HG03066 (cell line): ENCODE results near the gene CAPN3.
"Not testable (repeated sequence)": the region's sequence is repeated elsewhere in the genome, so short reads cannot be mapped to it uniquely, and the experiment has no call there.

ENCODE experiments used
- ATAC-seq: cut with Tn5 transposase; IDR thresholded peaks from one replicate; pipeline ENCODE4 v1.9.1; 2021; ENCODE audit warnings: low read depth; ENCODE audit not compliant: unreplicated experiment

CAPN3 gene

DNA sequence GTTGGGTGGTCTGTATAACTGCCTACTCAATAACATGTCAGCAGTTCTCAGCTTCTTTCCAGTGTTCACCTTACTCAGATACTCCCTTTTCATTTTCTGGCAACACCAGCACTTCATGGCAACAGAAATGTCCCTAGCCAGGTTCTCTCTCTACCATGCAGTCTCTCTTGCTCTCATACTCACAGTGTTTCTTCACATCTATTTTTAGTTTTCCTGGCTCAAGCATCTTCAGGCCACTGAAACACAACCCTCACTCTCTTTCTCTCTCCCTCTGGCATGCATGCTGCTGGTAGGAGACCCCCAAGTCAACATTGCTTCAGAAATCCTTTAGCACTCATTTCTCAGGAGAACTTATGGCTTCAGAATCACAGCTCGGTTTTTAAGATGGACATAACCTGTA, at the start of gene CAPN3:
CAPN3 (plus strand) TSS at position 253 of the 400 bp plus-strand sequence. CDS start 305 bp downstream, outside the sequence.
- no peak for ATAC-seq

DNA sequence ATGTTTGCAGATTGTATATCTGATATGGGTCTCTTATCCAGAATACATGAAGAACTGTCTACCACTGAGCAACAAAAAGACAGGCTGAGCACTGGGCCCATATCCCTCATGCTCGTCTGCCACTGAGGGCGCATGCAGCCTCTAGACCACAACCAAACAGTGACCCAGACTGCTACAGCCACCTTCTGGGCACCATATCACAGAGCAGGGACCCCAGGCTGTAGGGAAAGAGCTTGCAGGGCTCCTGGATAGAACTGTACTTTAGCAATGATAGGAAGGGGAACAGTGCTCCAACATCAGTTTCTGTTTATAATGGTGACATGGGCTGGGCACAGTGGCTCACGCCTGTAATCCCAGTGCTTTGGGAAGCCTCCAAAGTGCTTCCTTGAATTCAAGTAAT, 45.8 kb upstream of the CAPN3 start:
- ATAC-seq: no peak

DNA sequence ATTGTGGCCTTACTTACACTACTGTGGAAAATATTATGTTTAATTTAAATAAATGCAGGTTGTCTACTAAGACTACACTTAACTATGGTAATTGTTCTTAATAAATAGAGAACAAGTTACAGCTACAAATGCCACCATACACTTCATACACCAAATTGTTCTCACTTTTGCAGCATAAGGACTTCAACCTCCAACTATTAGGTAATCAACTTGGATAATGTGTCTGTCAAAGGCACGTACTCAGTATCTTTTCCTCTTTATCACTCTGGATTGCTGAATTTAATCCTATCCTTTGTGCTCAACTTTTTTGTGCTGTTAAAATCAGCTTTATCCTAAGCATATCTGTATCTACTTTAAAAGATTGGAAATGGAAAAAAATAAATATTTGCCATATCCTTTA, 44.5 kb upstream of the CAPN3 start:
- ATAC-seq: no peak

DNA sequence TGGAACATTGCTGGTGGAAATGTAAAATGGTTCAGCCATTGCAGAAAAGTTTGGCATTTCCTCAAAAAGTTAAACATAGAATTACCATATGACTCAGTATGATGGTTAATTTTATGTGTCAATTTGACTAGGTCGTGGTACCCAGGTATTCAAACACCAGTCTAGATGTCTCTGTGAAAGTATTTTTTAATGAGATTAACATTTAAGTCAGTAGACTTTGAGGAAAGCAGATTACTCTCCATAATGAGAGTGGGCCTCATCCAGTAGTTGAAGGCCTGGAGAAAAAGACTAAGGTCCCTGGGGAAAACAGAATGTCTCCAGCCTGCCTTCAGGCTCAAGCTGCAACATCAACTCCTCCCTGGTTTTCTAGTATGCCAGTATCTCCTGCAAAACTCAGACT, 43.8 kb upstream of the CAPN3 start:
- no peak for ATAC-seq

- not testable (repeated sequence) for ATAC-seq
Measured at GRCh38 chr15:42316282-42316805, 43.0 kb upstream of the CAPN3 start.

- ATAC-seq: no peak
Measured at GRCh38 chr15:42319206-42319605, 40.1 kb upstream of the CAPN3 start.

- ATAC-seq: no peak
Measured at GRCh38 chr15:42324308-42324707, 35.0 kb upstream of the CAPN3 start.

DNA sequence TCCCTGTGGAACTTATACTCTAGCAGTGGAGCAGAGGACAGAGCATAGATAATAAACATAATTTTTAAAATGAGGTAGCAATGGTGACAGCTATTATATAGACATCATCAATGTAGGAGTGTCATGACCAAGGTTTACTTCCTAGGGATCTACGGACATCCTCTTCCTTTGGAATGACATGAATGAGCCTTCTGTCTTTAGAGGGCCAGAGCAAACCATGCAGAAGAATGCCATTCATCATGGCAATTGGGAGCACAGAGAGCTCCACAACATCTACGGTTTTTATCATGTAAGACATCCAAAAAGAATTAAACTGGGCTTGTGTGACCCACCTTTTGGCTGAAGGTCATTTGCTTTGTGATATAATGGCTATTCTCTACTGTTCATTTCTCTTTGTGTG, 30.1 kb upstream of the CAPN3 start:
- ATAC-seq: no peak

- ATAC-seq: no peak
Measured at GRCh38 chr15:42329992-42330391, 29.3 kb upstream of the CAPN3 start.

- ATAC-seq: no peak
Measured at GRCh38 chr15:42331235-42331634, 28.1 kb upstream of the CAPN3 start.

DNA sequence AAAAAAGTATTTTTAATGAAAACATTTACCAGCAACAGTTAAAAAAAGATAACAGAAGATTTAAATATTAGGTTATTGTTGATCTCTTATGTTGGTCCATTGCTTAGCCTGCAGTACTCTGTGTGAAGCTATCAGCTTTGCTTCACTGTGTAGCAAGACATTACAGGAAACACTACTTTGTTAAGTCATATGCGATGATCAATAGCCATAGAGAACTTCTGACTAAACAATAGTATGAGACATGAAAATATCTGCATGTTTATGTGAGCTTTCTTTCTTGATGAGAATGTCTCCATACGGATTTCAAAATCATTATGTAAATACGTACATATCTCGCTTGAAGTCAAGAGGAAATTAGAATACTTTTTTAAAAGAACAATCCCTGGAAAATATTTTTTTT, 27.0 kb upstream of the CAPN3 start:
- no peak for ATAC-seq

DNA sequence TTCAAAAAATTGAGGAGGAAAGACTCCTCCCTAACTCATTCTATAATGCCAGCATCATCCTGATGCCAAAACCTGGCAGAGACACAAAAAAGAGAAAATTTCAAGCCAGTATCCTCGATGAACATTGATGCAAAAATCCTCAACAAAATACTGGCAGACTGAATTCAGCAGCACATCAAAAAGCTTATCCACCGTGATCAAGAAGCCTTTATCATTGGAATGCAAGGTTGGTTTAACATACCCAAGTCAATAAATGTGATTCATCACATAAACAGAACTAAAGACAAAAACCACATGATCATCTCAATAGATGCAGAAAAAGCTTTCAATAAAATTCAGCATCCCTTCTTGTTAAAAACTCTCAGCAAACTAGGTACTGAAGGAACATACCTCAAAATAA, 24.2 kb upstream of the CAPN3 start:
- no peak for ATAC-seq

DNA sequence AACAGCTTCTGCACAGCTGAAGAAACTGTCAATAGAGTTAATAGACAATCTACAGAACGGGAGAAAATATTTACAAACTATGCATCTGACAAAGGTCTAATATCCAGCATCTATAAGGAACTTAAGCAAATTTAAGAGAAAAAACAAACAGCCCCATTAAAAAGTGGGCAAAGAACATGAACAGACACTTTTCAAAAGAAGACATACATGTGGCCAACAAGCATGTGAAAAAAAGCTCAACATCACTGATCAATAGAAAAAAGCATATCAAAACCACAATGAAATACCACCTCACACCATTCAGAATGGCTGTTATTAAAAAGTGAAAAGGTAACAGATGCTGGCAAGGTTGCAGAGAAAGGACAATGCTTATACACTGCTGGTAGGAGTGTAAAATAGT, 22.7 kb upstream of the CAPN3 start:
- ATAC-seq: not testable (repeated sequence)

- ATAC-seq: not testable (repeated sequence)
Measured at GRCh38 chr15:42337104-42337503, 22.2 kb upstream of the CAPN3 start.

DNA sequence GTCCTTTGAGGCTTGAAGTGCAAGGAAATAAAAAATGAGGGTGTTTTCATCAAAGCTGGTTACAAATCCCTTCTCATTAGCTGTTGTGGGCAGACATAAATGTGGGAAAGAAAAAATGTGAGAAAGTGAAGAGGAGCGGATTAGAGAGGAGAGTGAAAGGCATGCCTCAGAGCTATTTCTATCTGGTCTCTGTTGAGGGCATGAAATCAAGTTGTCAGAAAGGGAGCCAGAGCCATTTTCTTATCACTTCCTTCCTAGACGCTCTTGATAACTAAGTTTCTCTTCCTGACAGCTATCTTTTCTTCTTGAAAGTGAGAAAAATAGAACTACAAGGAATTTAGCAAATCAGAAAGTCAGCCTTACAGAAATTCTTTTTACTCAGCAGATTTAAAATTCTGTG, 20.8 kb upstream of the CAPN3 start:
- ATAC-seq: no peak

DNA sequence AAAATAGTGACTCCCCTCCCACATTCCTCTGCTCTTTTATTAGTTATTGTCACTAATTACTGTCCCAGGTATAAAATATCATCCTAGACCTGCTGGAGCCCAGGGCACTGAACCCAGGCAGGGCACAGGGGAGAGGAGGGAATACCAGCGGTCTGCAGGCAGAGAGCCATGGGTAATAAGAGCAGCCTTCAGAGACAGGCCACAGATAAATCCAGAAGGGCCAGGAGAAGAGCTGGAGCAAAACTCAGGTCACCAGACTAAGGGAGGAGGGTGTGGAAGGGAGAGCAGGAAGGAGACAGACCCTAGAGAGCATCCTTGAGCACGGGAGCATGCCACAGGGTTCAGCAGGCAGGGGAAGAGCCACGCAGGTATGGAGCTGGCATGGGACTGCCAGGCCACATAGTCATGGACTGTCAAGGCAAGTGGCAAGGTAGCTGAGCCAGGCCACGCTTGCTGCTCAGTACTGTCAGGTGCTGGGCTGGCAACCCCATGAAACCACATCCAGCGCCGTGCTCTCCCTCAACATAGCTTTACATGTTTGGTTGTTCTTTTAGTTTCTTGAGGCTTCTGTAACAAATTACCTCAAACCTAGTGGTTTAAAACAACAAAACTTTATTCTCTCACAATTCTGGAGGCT, 15.6 kb upstream of the CAPN3 start:
- no peak for ATAC-seq

GRCh38 chr15:42344763-42345162, 14.5 kb upstream of the CAPN3 start:
- no peak for ATAC-seq

DNA sequence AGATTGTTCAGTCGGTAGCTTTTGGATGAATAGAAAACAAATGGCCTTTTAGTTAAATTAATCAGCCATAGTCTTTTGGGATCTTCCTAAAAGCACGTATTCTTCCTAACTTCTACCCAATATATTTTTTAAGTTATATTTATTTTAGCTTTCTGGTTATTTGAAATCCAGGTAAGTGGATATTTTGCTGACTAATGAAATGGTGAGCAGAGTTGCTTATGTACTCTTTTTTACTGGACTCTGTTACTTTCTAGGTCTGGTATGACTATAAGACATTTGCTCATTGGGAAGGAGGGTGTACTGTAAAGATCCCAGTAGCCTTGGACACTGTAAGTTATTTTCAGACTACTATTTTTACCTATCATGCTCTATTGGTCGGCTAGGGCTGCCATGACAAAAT, 13.8 kb upstream of the CAPN3 start:
- no peak for ATAC-seq

DNA sequence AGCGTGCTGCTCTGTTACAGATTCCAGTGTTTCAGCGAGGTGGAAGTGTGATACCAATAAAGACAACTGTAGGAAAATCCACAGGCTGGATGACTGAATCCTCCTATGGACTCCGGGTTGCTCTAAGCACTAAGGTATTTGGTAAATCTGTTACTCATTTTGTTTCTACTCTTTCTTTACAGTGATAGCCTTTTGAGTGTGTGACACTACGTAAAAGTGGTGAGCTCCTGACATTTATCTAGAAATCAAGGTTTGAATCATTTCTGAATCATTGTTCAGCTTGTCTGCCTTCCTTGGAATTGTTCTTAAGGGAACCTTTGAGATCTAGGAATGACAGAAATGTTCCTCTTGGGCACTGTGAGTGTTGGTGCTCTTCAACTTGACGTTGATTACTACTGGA, 11.2 kb upstream of the CAPN3 start:
- ATAC-seq: no peak

DNA sequence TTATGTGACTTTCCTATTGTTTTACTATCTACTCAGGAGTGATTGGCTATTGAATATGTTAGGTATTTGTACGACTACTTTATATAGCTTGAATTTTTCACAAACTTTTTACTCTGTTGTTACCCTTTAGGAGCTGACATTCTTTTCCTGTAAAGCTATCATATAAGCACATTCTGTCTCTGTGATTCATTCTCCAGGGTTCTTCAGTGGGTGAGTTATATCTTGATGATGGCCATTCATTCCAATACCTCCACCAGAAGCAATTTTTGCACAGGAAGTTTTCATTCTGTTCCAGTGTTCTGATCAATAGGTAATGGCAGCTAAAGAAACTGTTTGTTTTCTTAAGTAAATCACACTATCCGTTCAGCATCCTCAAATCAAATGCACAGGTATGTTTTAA, 10.1 kb upstream of the CAPN3 start:
- no peak for ATAC-seq

DNA sequence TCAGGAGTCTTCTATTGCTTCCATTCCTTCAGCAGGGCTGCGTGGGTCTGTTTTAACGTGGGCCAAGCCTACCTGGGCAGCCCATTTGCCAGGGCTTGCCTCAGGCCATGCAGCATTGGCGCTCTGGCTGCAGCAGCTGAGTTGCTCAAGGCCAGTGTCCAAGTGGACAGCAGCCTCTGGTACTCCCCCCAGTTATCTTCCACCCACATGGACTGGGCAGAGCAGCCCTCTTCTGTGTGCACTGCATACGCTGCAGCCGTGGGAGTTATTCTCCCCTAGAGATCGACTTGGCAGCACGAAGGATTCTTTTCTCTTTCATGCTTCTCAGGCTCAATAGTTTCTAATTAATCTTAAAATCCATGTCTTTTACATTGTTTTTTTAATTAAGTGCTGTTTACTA, 6.9 kb upstream of the CAPN3 start:
- no peak for ATAC-seq

DNA sequence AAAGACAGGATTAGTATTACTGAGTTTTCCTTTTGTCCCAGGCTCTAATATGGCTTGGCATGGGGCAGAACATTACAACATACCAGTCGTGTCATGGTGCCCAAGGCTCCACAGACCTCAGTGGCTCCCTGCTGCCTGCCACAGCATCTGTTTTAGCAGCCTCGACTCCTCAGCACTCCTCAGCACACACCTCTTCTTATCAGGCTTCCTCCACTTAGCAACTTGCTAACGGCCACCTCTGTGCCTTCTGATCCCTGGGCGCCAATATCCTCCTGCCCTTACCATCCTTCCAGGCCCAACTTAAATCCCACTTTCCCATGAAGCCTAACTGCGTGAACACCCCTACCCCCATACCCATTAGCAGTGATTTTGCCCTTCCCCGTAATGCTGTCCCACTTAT, 6.2 kb upstream of the CAPN3 start:
- ATAC-seq: no peak

GRCh38 chr15:42354824-42355223, 4.5 kb upstream of the CAPN3 start:
- ATAC-seq: no peak
